GM13977 (cell line): Measurements from ENCODE around the gene SPATS2.

ENCODE experiments used
- DNase-seq: peaks from one replicate; pipeline ENCODE4 v3.0.0; 2012; ENCODE audit warnings: low spot score
- CTCF ChIP-seq: IDR thresholded peaks from 2 replicates; pipeline ENCODE4 v1.5.1; 2012; ENCODE audit warnings: mild to moderate bottlenecking, control low read depth; ENCODE audit not compliant: insufficient read depth; ENCODE audit errors: extremely low read depth, missing control alignments
- in situ Hi-C: fragments of 300-500 bp; cut with MboI; formaldehyde crosslinking; loops from one replicate; pipeline ENCODE4 v1.12.0; 2022; ENCODE audit warnings: low sequenced_read_pairs, low pct_unique_long_range_greater_than_20kb, mixed read lengths, inconsistent platforms; ENCODE audit not compliant: unreplicated experiment

SPATS2 gene

GRCh38 chr12:49335955-49336644, 31.2 kb upstream of the SPATS2 start:
- no peak for DNase-seq
- in situ Hi-C loops, result no loop called here
- no peak for TF ChIP-seq CTCF

GRCh38 chr12:49336645-49337584, 30.3 kb upstream of the SPATS2 start, which contains the start of gene C1QL4:
Gene C1QL4, minus strand, starts transcription at chr12:49337188. Its CDS starts 711 bp downstream, at chr12:49336477.
- peak; percentile 94 for DNase-seq
- in situ Hi-C loops, result no loop called here
- TF ChIP-seq CTCF, result peak; percentile 89

- TF ChIP-seq CTCF, result no peak
- in situ Hi-C loops, result no loop called here
- no peak for DNase-seq
Measured at GRCh38 chr12:49338830-49339463, 28.3 kb upstream of the SPATS2 start.

- in situ Hi-C loops, result no loop called here
- TF ChIP-seq CTCF, result no peak
- no peak for DNase-seq
Measured at GRCh38 chr12:49339464-49339861, 27.8 kb upstream of the SPATS2 start.

GRCh38 chr12:49340095-49340870, 27.0 kb upstream of the SPATS2 start:
- in situ Hi-C loops, result no loop called here
- DNase-seq, result no peak
- no peak for TF ChIP-seq CTCF
